GM10248 (cell line): ENCODE data around the gene NKAIN4.

Experiments used
- CTCF ChIA-PET: fragments of 300-600 bp; sonication (Branson Sonifier 250); formaldehyde crosslinking; extraction: SDS; loops from one replicate; lab custom pipeline; 2021; ENCODE audit warnings: antibody characterized with exemption; lab: Yijun Ruan, JAX
- POLR2A ChIA-PET: fragments of 350-650 bp; sonication (Branson Sonifier 250); formaldehyde crosslinking; extraction: SDS; loops from one replicate; lab custom pipeline; 2020; ENCODE audit warnings: antibody characterized with exemption; lab: Yijun Ruan, JAX
- DNase-seq: peaks from one replicate; pipeline ENCODE4 v3.0.0; 2012; ENCODE audit errors: extremely low spot score
- TF ChIP-seq, protein P1 (sequence below): IDR thresholded peaks from 2 replicates; pipeline ENCODE4 v1.5.1; 2012; ENCODE audit warnings: mild to moderate bottlenecking, low read depth; ENCODE audit errors: extremely low read depth, missing control alignments, control extremely low read depth

Gene NKAIN4

DNA sequence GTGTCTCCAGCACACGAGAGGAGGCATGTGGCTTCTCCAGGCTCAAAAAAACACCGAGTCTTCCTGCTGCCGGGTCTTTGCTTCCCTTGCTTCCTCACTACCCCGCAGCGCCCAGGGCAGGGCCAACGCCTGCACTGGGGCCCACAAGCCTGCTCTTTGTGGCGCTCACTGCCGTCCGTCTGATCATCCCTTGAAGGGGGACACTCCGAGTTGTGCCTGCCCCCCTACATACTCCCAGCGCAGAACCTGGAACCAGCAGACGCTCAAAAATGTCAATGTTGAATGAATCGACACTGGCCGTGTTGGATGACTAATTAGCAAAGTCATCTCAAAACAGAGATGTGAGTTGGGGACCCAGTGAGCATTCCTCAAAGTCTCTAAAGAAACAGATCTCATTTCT lies 10.3 kb upstream of the NKAIN4 start:
- ChIA-PET CTCF (interaction anchor here (1.7 to 2.2 kb wide), 2 partner anchors 31 to 41 kb away, joined by 4 to 13 read pairs; no protein-coding TSS in a partner anchor), POLR2A (no interaction called here)
- DNase-seq: no peak

DNA sequence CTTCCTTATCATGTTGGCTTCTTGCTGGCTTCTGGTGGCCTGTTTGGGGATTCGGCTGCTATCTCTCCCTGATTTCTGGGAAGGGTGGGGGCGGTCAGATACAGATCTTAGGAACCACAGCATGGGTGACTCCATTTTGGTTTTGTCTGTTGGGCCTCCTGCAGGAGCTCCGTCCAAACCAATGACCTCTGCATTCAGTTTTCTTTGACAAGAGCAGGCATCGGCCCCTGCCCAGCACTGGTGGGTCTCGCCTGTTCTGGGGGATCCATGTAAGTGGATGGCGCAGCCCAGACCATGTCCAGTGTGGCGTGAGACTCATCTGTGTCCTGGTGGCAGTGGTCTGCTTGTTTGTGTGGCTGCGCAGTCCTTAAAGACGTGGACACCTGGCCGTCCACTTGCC lies 9.7 kb upstream of the NKAIN4 start:
- TF ChIP-seq, protein P1, sequence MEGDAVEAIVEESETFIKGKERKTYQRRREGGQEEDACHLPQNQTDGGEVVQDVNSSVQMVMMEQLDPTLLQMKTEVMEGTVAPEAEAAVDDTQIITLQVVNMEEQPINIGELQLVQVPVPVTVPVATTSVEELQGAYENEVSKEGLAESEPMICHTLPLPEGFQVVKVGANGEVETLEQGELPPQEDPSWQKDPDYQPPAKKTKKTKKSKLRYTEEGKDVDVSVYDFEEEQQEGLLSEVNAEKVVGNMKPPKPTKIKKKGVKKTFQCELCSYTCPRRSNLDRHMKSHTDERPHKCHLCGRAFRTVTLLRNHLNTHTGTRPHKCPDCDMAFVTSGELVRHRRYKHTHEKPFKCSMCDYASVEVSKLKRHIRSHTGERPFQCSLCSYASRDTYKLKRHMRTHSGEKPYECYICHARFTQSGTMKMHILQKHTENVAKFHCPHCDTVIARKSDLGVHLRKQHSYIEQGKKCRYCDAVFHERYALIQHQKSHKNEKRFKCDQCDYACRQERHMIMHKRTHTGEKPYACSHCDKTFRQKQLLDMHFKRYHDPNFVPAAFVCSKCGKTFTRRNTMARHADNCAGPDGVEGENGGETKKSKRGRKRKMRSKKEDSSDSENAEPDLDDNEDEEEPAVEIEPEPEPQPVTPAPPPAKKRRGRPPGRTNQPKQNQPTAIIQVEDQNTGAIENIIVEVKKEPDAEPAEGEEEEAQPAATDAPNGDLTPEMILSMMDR: no peak
- ChIA-PET CTCF (no interaction called here), POLR2A (no interaction called here)
- DNase-seq: no peak

More for the DNA sequence above, 10.3 kb upstream of the NKAIN4 start:
- TF ChIP-seq, protein P1: no peak

DNA sequence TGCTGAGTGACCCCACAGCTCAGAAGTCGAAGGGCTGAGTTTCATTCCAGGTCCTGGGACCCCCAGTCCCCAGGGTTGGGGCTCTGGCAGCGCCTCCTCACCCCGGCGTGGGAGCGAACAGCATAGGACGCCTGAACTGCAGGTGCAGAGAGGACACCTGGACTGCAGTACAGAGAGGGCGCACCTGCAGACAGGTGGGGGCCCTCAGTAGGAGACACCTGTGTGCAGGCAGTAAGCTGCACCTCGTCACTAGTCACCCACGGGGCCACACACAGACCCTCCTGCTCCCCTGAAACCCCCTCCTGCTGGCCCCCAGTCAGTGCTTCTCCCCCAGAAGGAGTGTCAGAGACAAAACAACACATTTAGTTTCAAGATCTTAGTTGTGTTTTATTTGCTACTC lies 8.6 kb upstream of the NKAIN4 start:
- ChIA-PET CTCF (no interaction called here), POLR2A (no interaction called here)
- DNase-seq: no peak
- TF ChIP-seq, protein P1: no peak

DNA sequence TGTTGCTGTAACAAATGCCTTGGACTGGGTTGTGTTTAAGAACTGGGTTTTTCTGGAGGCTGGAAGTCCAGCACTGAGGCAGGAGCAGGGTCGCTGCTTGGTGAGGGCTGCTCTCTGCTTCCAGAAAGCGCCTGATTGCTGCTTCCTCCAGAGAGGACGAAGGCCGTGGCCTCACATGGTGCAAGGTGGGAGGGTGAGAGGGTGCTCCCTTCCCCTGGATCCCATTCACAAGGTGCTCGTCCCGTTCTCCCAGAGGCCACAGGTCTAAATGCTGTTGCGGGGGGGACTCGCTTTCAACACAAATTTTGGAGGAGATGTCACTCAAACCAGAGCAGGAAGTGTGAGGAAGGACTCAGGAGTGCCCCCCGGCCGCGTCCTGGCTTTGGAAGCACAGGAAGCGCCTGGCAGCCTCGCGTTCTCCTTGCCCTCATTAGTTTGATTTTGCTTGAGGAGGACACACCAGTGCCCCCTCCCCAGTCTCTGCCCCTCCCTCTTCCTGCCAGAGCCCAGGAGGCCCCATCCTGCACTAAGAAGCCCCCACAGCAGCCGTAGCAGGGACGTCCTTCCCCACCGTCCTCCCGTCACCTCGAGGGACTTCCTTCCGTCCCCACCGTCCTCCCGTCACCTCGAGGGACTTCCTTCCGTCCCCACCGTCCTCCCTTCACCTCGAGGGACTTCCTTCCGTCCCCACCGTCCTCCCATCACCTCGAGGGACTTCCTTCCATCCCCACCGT lies 7.7 kb upstream of the NKAIN4 start:
- ChIA-PET POLR2A (no interaction called here), CTCF (no interaction called here)
- TF ChIP-seq, protein P1: no peak
- no peak for DNase-seq

GRCh38 chr20:63261060-63261794 lies 7.0 kb upstream of the NKAIN4 start:
- ChIA-PET POLR2A (no interaction called here), CTCF (interaction anchor here (3.6 kb wide), 1 partner anchor 37 kb away, joined by 19 read pairs; no protein-coding TSS in a partner anchor)
- TF ChIP-seq, protein P1: no peak
- DNase-seq: no peak

- ChIA-PET CTCF (interaction anchor here (3.6 kb wide), 1 partner anchor 36 kb away, joined by 19 read pairs; no protein-coding TSS in a partner anchor), POLR2A (no interaction called here)
Observed at GRCh38 chr20:63260521-63260920, 6.3 kb upstream of the NKAIN4 start.

More at GRCh38 chr20:63260521-63260920, 6.3 kb upstream of the NKAIN4 start:
- TF ChIP-seq, protein P1: no peak
- DNase-seq: no peak
